Activated CD4-positive, CD25-positive, alpha-beta regulatory T cell treated with anti-CD3 and anti-CD28 coated beads, Interleukin-2, amount 50 U/mL, for 24 hours (primary cell): Measurements from ENCODE around the gene SLC4A5.
"Not testable (repeated sequence)": the region's sequence is repeated elsewhere in the genome, so short reads cannot be mapped to it uniquely, and the experiment has no call there.

Source experiments
- ATAC-seq, 2 donors: fragments of 150-1000 bp; cut with Tn5 transposase; one replicate each; pipeline ENCODE4 v1.10.0; 2021; ENCODE audit warnings: mild to moderate bottlenecking in 1 of 2, moderate library complexity in 1 of 2

SLC4A5 gene

DNA sequence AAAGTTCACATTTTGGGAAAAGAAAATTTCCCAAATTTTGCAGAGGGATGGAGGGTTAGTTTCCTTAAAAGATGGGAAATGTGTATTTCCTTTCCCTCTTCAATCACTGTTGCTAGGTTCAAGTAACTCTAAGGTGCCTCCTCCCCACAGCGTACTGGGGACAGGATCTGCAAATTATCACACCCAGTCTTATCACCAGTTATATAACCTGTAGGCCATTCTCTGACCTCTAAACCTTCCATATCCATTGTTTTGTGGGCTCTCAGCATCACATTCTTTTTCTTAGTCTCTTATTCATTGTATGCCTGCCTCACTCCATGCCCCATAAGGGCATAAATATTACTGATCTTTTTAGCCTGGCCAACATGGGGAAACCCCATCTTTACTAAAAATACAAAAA is 148.4 kb downstream of the SLC4A5 start:
- no peak for ATAC-seq

GRCh38 chr2:74191596-74192380 is 151.4 kb downstream of the SLC4A5 start:
- no peak for ATAC-seq

DNA sequence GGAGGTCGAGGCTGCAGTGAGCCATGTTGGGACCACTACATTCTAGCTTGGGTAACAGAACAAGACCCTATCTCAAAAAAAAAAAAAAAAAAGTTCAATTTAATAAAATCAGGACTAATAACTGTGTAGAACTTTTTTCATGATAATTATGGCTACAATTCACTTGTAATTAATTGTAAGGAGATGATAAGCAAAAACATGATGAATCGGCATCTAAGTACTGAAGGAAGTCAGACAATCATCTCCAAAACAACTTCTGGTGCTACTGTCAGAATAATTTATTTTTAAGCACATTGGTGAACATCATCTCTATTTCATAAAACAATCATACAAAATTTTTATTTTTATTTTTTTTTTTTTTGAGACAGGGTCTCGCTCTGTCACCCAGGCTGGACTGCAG is 154.5 kb downstream of the SLC4A5 start:
- ATAC-seq: no peak

DNA sequence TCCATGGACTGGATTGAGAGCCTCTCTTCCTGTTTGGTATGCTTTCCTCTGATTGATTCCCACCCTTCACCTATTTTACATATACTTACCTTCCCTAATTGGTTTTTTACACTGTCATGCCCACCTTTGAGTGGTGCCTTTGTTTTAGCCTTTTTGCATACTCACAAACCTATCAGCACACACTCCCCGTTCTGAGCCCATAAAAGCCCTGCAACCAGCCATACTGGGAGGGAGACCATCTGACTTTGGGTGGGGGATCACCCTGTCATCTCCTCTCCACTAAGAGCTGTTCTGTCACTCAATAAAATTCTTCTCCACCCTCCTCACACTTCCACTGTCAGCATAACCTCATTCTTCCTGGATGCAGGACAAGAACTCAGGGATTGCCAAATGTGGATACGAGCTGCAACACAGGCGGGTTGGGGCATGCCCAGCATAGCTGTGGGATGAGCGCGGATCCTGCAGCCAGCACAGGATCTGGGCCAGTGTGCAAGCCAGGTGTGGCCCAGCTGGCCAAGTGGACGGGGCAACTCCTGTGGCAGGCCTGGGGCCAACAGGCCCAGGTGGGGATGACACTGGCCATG is 155.1 kb downstream of the SLC4A5 start:
- no peak for ATAC-seq

GRCh38 chr2:74186706-74187105 is 156.5 kb downstream of the SLC4A5 start:
- ATAC-seq: not testable (repeated sequence)

DNA sequence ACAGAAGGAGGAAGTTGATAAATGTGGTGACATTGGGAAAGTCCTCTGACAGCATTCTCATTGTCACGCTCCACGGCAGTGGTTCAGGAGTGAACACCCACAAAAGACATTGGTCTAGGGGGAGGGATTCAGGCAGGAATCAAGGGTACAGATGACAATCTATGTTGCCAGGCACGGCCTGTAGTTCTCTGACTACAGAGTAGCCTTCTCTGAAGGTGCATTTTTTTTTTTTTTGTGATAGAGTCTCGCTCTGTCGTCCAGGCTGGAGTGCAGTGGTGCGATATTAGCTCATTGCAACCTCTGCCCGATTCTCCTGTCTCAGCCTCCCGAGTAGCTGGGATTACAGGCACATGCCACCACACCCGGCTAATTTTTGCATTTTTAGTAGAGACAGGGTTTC is 157.2 kb downstream of the SLC4A5 start:
- peak; percentile 79 to 83 for ATAC-seq

DNA sequence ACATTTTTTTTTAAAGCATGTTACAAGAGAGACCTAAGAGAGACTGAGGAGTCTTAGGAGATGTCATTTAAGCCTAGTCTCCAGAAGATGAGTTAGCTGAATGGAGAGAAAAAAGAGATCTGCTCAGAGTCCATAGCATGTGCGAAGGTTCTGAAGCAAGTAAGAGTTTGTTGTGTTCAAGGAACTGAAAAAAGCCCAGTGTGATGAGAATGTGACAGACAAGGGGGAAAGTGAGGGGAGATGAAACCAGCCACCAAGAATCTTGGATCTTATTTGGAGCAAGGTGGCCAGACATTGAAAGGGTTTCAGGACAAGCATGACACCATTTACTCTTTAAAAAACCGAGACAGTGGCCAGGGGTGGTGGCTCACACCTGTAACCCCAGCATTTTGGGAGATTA is 159.3 kb downstream of the SLC4A5 start:
- no peak for ATAC-seq

DNA sequence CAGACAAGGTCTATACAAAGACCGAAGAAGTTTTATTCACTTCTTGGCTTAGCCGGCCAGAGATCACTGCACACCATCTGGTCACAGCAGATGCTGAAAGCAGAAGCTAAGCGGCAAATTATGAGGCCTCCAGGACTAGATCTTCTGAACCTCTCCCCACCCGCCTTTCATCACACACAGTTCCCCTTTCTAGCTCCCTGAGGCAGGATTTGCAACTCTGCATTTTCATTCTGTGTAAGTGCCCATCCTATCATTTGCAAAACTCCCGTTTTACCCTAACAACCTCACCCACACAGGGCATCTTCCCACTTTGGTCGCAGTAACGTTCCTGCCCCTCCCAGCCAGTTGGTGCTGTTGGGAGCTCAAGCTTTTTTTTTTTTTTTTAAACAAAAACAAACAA is 161.5 kb downstream of the SLC4A5 start:
- ATAC-seq: no peak

- peak; percentile 24 to 27 for ATAC-seq
Measured at GRCh38 chr2:74179063-74179865, 164.0 kb downstream of the SLC4A5 start.

DNA sequence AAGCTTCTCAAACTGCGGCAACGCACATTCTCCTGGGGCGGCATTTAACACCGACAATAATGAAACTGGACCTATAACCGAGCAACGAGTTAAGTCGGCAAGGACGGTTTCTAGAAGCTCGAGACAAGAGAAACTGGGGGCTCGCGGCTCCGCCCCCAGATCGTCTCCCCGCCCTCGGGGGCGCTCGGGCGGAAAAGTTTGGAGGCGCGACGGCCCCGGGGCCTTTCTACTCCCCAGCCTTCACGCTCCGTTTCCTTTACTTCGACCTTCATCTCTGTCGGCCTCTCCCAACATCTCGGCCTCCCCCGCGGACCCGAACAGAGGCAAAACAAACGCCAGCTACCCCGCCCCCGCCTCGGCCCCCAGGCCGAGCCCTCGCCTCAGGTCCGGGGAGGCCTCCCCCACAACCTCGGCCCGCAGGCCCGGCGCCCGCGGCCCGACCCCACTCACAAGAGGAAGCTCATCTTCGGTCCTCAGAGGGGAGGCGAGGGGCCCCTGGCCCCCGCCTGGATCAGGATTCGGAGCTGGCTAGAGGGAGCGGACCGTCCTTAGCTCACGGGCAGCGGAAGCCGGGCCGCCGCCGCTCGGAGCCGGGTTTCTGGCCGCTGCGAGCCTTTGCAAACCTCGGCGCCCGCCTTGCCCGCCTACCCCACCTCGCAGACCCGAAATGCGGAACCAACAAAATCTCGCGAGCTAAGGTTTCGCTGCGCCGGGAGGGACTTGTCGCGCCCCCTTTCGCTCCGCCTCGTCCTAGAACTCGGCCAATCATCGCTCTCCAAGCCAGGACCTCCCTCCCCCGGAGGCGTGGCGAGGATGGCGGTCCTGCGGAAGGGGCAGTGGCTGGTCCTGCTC is 164.8 kb downstream of the SLC4A5 start, which contains the start of gene MOB1A:
TSS of gene MOB1A (minus strand) at position 669 of the 852 bp plus-strand sequence. CDS start at position 464, 205 bp downstream.
- peak; percentile 94 to 96 for ATAC-seq

- ATAC-seq: no peak
Measured at GRCh38 chr2:74177696-74178095, 165.5 kb downstream of the SLC4A5 start.

- ATAC-seq: no peak
Measured at GRCh38 chr2:74174909-74175308, 168.3 kb downstream of the SLC4A5 start.

DNA sequence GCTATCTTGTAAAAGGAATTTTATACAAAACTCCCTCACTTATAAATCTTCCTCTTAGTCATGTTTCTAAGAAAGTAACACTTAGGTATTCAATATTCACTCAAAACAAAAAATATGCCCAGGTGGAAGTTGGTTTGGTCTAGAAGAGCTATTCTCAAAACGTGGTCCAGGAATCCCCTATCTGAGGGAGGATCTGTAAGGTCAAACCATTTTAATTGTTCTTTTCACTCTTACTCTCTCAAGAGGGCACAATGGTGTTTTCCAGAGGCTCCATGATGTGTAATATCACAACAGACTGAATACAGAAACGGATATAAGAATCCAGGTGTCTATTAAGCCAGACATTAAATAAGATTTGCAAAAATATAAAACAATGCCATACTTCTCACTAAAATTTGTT is 174.5 kb downstream of the SLC4A5 start:
- peak; percentile 21 to 55 for ATAC-seq
